Activated naive CD4-positive, alpha-beta T cell treated with anti-CD3 and anti-CD28 coated beads, Interleukin-2, amount 50 U/mL, for 16 hours (primary cell): ENCODE data around the gene LNPEP.
A peak's percentile ranks its signal among the peaks of the same experiment; 100 is the strongest.

Experiments used
- DNase-seq: peaks from one replicate; pipeline ENCODE4 v3.0.0-alpha.2; 2020

LNPEP gene

GRCh38 chr5:96963267-96963666 is 27.4 kb downstream of the LNPEP start:
- no peak for DNase-seq

DNA sequence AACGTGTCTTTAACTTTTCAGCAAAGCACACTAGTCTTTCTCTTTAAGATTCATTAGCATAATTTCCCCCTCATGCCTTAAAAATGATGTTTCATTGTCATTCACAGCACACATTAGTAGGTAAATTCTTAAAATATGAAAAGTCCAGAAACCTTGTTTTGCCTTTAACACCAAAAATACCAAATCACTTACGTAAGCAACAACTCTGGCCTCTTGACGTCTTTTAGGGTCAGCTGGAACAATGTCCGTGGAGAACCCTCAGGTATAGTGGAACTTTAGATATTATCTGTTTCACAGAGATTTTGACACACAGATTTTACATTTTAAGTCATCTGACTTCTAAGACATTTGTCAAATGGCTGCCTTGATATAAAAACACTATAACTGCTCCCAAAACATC is 30.9 kb downstream of the LNPEP start:
- DNase-seq: no peak

DNA sequence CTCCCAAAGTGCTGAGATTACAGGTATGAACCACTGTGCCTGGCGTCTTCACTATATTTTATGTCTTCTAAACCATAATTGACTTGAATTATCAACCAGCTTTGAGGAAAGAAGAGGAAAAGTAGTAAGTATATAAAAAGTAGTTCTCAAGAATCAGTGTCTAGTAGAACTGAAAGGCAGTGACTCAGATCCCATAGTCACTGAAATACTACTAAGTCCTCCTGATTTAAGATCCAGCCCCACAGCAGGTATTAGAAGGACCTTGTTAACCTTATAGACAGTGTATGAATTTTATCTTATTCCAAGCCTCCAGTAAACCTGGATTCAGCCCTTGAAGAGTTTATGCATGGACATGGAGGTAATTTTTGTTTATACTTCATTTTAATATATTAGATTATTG is 31.5 kb downstream of the LNPEP start:
- DNase-seq: no peak

GRCh38 chr5:96968074-96968473 is 32.2 kb downstream of the LNPEP start:
- no peak for DNase-seq

GRCh38 chr5:96968614-96969013 is 32.7 kb downstream of the LNPEP start:
- DNase-seq: no peak

DNA sequence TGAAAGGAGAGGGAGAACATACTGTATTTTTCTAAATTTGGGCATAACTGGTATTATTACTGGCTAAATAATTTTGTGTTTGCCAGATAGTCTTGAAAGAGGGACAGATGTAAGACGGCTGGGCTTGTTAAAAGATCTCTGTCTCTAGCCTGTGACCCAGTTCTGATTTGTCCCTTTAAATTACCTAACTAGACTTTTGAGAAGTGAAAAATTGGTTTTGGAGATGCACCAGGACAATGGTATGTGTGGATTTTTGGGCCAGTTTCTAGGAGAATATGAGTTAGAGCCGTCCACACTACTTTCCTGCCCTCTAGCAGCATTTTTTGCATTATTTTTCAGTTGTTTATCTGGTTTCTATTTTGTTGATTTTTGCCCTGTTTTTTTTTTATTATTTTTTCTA is 33.5 kb downstream of the LNPEP start:
- DNase-seq: no peak

DNA sequence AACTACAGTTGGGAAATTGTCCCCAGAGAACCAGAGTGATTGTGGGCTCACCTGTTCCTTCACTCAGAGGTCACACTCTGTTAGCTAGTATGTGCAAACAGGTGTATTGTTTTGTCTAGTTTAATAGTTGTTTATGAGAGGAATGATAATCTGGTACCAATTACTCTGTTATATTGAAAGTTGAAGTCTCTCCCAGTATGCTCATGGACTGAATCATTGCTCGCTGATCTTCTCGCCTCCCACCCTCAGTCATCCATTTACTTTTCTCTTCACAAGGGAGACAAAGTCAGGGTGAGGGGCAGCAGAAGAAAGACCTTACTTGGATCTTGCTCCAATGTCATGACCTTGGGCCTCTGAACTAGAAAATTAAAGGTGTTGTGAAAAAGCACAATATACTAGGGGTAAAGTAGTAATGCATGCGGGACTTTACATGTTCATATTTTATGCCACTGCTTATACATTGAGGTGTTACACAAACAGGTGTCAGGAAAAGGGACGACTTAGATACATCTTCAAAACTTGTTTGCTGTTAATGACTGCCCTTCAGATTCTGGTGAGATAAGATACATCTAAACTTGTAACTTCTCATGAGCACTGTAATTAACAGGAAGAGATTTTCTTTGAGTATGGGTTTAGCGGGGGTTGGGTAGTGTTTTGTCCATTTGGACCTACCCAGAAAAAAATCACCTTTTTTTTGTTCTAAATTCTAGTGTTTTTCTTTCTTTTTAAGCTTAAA is 36.9 kb downstream of the LNPEP start:
- DNase-seq: no peak

GRCh38 chr5:96973532-96974401 is 37.9 kb downstream of the LNPEP start:
- no peak for DNase-seq

- no peak for DNase-seq
Measured at GRCh38 chr5:96975656-96976055, 39.8 kb downstream of the LNPEP start.

DNA sequence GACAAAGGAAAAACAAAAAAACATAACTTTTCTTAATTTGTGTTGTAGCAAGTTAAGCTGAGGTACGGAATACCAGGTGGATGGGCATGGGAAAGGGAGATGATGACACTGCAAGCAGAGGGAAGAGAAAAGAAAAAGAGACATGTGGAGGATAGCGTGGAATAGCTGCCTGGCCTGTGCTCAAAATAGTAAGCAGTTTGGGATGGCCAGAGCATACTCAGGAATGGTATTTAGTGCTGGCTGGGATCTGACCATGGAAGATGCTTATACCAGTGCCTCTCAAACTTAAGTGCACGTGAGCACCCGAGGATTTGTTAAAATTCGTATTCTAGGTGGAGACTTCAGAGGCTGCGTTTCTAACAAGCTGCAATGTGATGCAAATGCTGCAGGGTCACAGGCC is 41.3 kb downstream of the LNPEP start:
- no peak for DNase-seq

- no peak for DNase-seq
Measured at GRCh38 chr5:96978812-96979449, 43.1 kb downstream of the LNPEP start.

DNA sequence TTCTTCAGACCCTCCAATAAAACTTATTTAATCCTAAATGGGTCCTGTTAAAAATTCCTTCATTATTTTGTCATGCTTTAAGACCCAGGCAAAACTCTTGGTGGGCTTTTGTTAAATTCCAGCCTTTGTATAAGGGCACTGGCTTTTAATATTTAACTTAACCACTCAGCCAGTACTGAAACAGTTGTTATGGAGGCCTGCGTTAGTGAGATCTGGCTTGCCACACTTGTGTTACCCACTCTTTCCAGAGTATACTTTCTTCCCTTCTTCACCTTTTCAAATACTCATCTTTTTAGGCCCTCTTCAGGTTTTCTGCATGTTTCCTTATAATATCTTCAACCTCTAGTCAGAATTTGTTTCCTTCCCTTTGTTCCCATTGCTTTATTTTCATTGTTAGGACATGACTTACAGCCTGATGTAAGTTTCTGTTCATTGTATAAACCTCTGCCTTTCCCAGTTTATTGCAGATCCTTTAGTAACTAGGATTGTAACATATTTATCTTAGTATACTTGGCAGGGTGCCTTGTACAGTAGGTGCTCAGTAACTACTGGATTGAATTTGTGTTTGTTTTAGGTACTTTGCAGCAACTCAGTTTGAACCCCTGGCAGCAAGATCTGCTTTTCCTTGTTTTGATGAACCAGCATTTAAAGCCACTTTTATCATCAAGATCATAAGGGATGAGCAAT is 48.8 kb downstream of the LNPEP start:
- DNase-seq: no peak

DNA sequence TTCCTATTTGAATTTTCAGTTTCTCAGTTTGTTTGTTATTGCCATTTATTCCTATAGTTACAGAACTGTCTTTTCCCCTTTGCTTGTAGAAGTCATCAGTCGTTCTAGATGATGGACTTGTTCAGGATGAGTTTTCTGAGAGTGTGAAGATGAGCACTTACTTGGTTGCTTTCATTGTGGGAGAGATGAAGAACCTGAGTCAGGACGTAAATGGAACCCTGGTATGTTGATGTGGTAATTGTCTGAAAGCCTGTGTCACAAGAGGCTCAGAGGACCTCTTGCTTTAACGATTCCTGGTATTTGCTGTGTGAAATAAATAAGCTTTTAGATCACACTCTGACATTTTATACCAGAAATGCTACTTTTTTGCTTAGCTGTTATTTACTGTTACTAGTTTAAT is 50.6 kb downstream of the LNPEP start:
- DNase-seq: no peak

DNA sequence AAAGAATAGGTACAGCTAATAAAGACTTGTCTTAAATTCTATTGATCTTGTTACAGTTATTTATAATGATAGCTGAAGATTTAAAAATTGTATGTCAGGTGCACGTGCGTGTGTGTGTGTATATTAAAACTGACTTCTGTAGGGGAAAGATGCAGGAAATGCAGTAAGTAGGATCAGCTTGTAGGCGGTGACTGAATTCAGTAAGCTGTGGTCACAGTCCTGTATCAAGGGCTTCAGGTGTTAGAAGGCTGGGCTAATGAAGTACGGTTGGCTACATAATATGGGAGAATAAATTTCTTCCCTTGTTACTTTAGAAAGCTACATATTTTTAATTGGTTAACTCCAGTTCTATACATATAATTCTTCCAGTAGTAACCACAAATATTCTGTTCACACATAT is 54.2 kb downstream of the LNPEP start:
- no peak for DNase-seq

- DNase-seq: no peak
Measured at GRCh38 chr5:96991708-96992107, 55.8 kb downstream of the LNPEP start.

GRCh38 chr5:96993760-96994159 is 57.9 kb downstream of the LNPEP start:
- no peak for DNase-seq

DNA sequence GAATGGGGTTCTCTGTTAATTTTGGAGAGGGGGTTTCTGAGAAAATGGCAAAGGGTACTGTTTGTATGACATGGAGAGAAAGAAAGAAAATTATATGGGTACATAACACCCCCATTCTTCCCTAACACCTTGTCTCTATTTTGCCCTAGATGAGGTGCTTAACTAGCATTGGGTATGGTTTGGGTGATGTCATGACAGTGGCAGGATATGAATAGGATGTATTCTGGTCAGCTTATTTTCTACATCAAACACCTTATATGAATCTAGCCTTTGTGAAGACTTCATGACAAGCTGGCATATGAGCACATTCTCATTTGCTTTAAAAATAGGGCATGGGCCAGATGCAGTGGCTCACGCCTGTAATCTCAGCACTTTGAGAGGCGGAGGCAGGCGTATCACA is 58.6 kb downstream of the LNPEP start:
- DNase-seq: no peak

DNA sequence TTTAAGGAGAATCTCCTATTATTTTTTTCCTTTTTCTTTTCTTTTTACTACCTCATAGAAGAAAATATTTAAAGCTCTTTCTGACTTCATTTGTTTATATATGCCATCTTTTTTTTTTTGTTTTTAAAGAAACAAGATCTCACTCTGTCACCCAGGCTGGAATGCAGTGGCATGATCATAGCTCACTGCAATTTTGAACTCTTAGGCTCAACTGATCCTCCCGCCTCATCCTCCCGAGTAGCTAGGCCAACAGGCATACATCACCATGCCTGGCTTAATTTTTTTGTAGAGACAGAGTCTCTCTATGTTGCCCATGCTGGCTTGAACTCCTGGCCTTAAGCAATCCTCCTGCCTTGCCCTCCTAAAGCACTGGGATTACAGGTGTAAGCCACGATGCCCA is 59.5 kb downstream of the LNPEP start:
- no peak for DNase-seq

- peak; percentile 15 for DNase-seq
Measured at GRCh38 chr5:96997265-96997859, 61.5 kb downstream of the LNPEP start.

GRCh38 chr5:96999856-97000255 is 64.0 kb downstream of the LNPEP start:
- DNase-seq: no peak

GRCh38 chr5:97000391-97000790 is 64.5 kb downstream of the LNPEP start:
- no peak for DNase-seq

DNA sequence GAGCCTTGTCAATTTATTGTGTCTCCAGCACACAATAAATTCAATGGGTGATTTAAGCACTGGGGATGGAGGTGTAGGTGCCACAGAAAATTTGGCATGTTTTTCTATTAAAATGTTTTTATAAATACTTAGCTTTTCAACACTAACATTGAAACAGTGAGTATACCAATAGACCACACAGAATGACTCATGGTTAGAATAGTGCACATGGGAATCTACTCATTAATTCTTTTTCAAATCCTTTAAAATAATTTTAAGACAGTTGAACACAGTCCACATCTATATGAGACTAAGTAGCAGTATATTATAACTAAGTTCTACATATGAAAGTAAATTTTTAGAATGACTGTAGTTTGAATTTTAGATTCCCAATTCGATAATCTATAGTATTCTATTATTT is 67.1 kb downstream of the LNPEP start:
- no peak for DNase-seq
